Smooth muscle cell (in vitro differentiated cells): Measurements from ENCODE around the gene STAP1. TPM values are rescaled to one million over a fixed set of nuclear protein-coding genes. Genes with fewer than 3 reads are reported as not detected.
"Not testable (repeated sequence)": the region's sequence is repeated elsewhere in the genome, so short reads cannot be mapped to it uniquely, and the experiment has no call there.

ENCODE experiments used
- DNase-seq: peaks from one replicate; lab custom pipeline; 2025; ENCODE audit not compliant: unreplicated experiment; lab: John Stamatoyannopoulos, UW
- H2AFZ ChIP-seq: fragments of 200-600 bp; sonication (generic); 2 replicates; pipeline ENCODE4 v1.6.0; 2016; ENCODE audit warnings: antibody characterized with exemption, low read depth, mild to moderate bottlenecking
- H3F3A ChIP-seq: fragments of 200-600 bp; sonication (generic); 2 replicates; pipeline ENCODE4 v1.6.0; 2017; ENCODE audit warnings: antibody characterized with exemption, low read depth
- H3K27ac ChIP-seq: fragments of 200-600 bp; sonication (generic); 2 replicates; pipeline ENCODE4 v1.5.1; 2016; ENCODE audit warnings: low read depth, mild to moderate bottlenecking
- H3K27me3 ChIP-seq: fragments of 200-600 bp; sonication (generic); 2 replicates; pipeline ENCODE4 v1.6.1; 2016; ENCODE audit warnings: low read depth, mild to moderate bottlenecking
- H3K36me3 ChIP-seq: fragments of 200-600 bp; sonication (generic); 2 replicates; pipeline ENCODE4 v1.5.1; 2016; ENCODE audit warnings: low read depth
- H3K4me1 ChIP-seq: fragments of 200-600 bp; sonication (generic); 2 replicates; pipeline ENCODE4 v1.5.1; 2016; ENCODE audit warnings: low read depth
- H3K4me2 ChIP-seq: fragments of 200-600 bp; sonication (generic); 2 replicates; pipeline ENCODE4 v1.6.0; 2016; ENCODE audit warnings: mild to moderate bottlenecking
- H3K4me3 ChIP-seq: fragments of 200-600 bp; sonication (generic); 2 replicates; pipeline ENCODE4 v1.5.1; 2016; ENCODE audit warnings: mild to moderate bottlenecking
- H3K79me2 ChIP-seq: fragments of 200-600 bp; sonication (generic); 2 replicates; pipeline ENCODE4 v1.6.0; 2016; ENCODE audit warnings: low read depth, mild to moderate bottlenecking
- H3K9ac ChIP-seq: fragments of 200-600 bp; sonication (generic); 2 replicates; pipeline ENCODE4 v1.6.0; 2016; ENCODE audit warnings: low read depth
- H3K9me3 ChIP-seq: fragments of 200-600 bp; sonication (generic); replicated peaks from 2 replicates; pipeline ENCODE4 v1.5.1; 2016; ENCODE audit warnings: low read depth
- H4K20me1 ChIP-seq: fragments of 200-600 bp; sonication (generic); 2 replicates; pipeline ENCODE4 v1.6.0; 2016; ENCODE audit warnings: low read depth
- CTCF ChIP-seq: fragments of 200-600 bp; sonication (generic); IDR thresholded peaks from 2 replicates; pipeline ENCODE4 v1.5.1; 2017; ENCODE audit warnings: borderline replicate concordance, mild to moderate bottlenecking, antibody characterized with exemption; ENCODE audit not compliant: insufficient read depth, poor library complexity, severe bottlenecking
- WGBS: methylation state at CpG from one replicate; pipeline ENCODE4 v1.1.7; 2016; ENCODE audit warnings: low lambda C conversion rate; 5-methylcytosine and 5-hydroxymethylcytosine counted together
- polyA plus RNA-seq: library from polyadenylated mRNA; unstranded; fragments of >200 nt; fragmentation: Nextera tagmentation; extraction: Ambion mirVana; gene quantifications from 2 replicates; pipeline ENCODE4 v1.2.1, GENCODE V29; 2016
- total RNA-seq: library from RNA; depleted of rRNA; stranded (reverse); fragments of >200 nt; gene quantifications from 2 replicates; pipeline ENCODE4 v1.2.3, GENCODE V29; 2014

The STAP1 gene
- total and polyA plus RNA-seq, 2 experiments from 2014 or later: not detected

GRCh38 chr4:67531379-67531962, 27.1 kb upstream of the STAP1 start:
- H3K4me1 ChIP-seq: no peaks in the 10 kb centered on the region
- no peaks in the 10 kb centered on the region for H3K27me3 ChIP-seq
- peaks cover 22% of the 10 kb centered on the region for H3K36me3 ChIP-seq
- H3K79me2 ChIP-seq: peaks cover 12% of the 10 kb centered on the region
- no peak overlapping the region for H3K9ac ChIP-seq
- no peak overlapping the region for H2AFZ ChIP-seq
- WGBS: 92% methylated on average over 4 of the region's 4 CpGs
- no peak overlapping the region for H3K4me3 ChIP-seq
- TF ChIP-seq CTCF: no peak
- H3K9me3 ChIP-seq: no peaks in the 10 kb centered on the region
- H4K20me1 ChIP-seq: no peaks in the 10 kb centered on the region
- H3K4me2 ChIP-seq: no peak overlapping the region
- H3F3A ChIP-seq: peaks cover 4% of the 10 kb centered on the region
- DNase-seq: no peak
- H3K27ac ChIP-seq: no peak overlapping the region

GRCh38 chr4:67532397-67532796, 26.1 kb upstream of the STAP1 start:
- peaks cover 22% of the 10 kb centered on the region for H3K36me3 ChIP-seq
- WGBS: 99% methylated on average over 4 of the region's 4 CpGs
- DNase-seq: not testable (repeated sequence)

GRCh38 chr4:67533112-67533511, 25.4 kb upstream of the STAP1 start:
- Histone ChIP-seq H3K27ac (no peak overlapping the region), H3F3A (peaks cover 4% of the 10 kb centered on the region), H3K4me2 (no peak overlapping the region), H3K9me3 (no peaks in the 10 kb centered on the region), H3K4me3 (no peak overlapping the region), H3K36me3 (peaks cover 22% of the 10 kb centered on the region), H3K4me1 (no peaks in the 10 kb centered on the region), H3K79me2 (no peaks in the 10 kb centered on the region), H2AFZ (no peak overlapping the region), H3K27me3 (no peaks in the 10 kb centered on the region), H3K9ac (no peak overlapping the region), H4K20me1 (no peaks in the 10 kb centered on the region)
- DNase-seq: no peak
- WGBS: 96% methylated on average over 3 of the region's 3 CpGs
- TF ChIP-seq CTCF: no peak

More at GRCh38 chr4:67532397-67532796, 26.1 kb upstream of the STAP1 start:
- not testable (repeated sequence) for H3K4me3 ChIP-seq, H3K4me2 ChIP-seq, H3K79me2 ChIP-seq, H3K9ac ChIP-seq, H3F3A ChIP-seq, H2AFZ ChIP-seq, H3K4me1 ChIP-seq, H3K27me3 ChIP-seq, H3K9me3 ChIP-seq, H4K20me1 ChIP-seq, H3K27ac ChIP-seq

- Histone ChIP-seq H3K4me2 (no peak overlapping the region), H3K4me3 (no peak overlapping the region), H2AFZ (no peak overlapping the region), H3F3A (peaks cover 4% of the 10 kb centered on the region), H3K9ac (no peak overlapping the region), H3K27me3 (no peaks in the 10 kb centered on the region), H3K9me3 (no peaks in the 10 kb centered on the region), H4K20me1 (no peaks in the 10 kb centered on the region), H3K27ac (no peak overlapping the region), H3K79me2 (no peaks in the 10 kb centered on the region), H3K4me1 (no peaks in the 10 kb centered on the region), H3K36me3 (peaks cover 30% of the 10 kb centered on the region)
- TF ChIP-seq CTCF: no peak
- DNase-seq: no peak
- 99% methylated on average over 2 of the region's 2 CpGs for WGBS
Measured at GRCh38 chr4:67535280-67535840, 23.2 kb upstream of the STAP1 start.
